ENCODE measurements around the gene ZNF316.

Gene ZNF316

GRCh38 chr7:6636741-6637543 lies at the start of gene ZNF316:
Gene ZNF316, plus strand, starts transcription at chr7:6637318. Its CDS starts 5,092 bp downstream, at chr7:6642410.
- peak; percentile 67 for DNase-seq

DNA sequence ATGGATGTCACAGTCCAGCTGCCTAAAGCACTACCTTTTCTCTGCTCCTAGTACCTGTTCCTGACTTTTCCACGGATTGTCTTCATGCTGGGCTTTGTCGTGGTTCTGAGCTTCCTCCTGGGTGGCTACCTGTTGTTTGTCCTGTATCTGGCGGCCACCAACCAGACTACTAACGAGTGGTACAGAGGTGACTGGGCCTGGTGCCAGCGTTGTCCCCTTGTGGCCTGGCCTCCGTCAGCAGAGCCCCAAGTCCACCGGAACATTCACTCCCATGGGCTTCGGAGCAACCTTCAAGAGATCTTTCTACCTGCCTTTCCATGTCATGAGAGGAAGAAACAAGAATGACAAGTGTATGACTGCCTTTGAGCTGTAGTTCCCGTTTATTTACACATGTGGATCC lies 48.6 kb upstream of the ZNF316 start:
- no peak for DNase-seq

GRCh38 chr7:6589151-6589828 lies 47.8 kb upstream of the ZNF316 start:
- no peak for DNase-seq

DNA sequence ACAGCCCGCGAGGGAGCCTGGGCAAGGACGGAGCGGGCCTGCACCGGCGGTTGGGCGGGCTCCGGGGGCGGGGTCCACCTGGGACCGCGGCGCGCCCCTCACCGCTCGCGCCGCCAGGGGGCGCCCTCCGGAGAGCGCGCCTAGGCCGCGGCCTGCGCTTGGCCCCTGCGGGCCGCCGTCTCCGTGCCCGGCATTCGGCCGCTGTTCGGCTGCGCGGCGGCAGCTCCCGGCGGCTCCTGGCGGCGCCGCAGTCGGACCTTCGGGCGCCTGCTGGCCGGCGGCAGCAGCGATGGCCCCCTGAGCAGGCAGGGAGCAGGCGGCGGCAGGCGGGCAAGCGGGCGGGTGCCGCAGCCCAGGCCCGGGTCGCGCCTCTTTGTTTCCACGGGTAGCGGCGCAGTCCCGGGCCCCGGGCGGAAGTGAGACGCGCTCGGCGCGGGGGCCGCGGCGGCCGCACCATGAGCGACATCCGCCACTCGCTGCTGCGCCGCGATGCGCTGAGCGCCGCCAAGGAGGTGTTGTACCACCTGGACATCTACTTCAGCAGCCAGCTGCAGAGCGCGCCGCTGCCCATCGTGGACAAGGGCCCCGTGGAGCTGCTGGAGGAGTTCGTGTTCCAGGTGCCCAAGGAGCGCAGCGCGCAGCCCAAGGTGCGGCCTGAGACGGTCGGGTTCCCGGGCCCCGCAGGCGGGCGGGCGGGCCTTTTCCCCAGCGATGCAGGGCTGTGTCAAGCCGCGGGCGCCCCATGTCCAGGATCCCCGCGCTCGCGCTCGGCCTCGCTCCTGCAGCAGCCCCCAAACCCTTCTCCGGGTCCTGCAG lies 47.1 kb upstream of the ZNF316 start, which contains the start of gene INTS15:
INTS15 (plus strand) TSS at position 193 of the 816 bp plus-strand sequence; CDS start at position 456, 263 bp downstream.
- DNase-seq: peak; percentile 85

DNA sequence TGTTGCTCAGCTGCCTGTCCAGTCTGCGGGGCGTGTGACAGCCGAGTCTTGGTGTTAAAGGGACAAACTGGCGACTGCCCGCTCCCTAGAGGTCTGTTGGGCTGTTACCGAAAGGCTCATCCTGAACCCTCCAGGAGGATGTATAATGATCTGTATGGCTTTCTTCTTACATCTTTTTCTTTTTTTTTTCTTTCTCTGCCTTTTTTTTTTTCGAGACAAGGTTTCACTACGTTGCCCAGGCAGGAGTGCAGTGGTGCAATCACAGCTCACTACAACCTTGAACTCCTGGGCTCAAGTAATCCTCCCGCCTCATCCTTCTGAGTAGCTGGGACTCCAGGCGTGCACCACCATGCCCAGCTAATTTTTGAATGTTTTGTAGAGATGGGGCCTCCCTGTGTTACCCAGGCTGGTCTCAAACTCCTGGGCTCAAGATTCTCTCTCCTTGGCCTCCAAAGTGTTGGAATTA lies 46.4 kb upstream of the ZNF316 start:
- DNase-seq: no peak

DNA sequence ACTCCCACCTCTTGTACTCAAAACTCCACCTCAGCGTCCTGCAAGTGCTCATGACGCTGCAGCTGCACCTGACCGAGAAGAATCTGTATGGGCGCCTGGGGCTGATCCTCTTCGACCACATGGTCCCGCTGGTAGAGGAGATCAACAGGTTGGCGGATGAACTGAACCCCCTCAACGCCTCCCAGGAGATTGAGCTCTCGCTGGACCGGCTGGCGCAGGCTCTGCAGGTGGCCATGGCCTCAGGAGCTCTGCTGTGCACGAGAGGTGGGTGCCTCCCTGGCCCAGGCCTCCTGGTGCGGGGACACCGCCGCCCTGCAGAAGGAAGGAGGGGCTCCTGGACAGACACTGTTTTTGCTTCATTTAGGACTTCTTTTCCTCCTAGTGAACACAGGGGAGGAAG lies 37.0 kb upstream of the ZNF316 start:
- DNase-seq: no peak

DNA sequence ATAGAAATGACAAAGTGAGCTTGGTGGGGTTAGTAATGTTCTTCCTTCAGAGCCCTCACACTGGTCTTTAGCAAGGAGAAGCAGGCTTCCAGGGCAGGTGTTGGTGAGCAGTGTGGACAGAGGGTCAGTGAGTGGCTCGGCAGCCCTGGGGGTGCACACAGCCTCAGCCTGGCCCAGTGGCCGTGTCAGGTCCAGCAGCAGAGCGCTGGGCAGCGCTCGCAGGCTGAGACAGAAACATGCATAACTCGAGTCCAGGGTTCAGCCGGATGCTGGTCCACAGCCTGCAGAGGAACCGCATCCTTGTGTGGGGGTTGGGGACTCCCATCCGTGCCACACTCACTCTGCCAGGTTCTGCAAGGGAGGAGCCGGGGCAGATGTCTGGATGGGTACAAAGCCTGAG lies 32.7 kb upstream of the ZNF316 start:
- no peak for DNase-seq

DNA sequence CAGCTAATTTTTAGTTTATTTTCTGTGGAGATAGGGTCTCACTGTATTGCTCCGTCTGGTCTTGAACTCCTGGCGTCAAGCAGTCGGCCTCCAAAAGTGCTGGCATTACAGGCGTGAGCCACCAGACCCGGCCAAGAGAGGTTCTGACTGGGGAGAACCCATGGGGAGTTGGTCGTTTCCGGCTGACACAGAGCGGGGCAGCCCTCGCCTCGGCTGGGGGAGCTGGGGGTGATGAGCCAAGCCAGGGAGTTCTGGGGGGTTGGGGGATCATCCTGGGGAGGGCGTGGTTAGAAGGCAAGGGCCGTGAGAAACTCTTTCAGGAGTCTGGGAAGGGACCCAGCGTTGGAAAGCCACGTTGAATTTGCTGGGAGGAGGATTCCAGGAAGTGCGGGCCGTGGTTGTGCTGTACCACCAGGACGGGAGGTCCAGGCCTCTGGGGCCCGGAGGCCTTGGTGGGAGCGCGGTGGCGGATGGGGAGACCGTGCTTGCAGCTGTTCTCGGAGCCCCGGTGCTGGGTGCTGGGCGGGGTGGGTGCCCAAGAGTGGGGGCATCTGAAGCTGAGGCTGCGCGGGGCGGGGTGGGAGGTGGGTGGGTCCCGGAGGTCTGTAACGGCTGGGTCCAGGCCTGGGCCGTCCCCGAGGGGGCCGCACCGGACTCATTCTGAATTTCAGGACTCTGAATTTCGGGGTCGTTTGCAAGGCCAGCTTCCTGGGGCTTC lies 30.1 kb upstream of the ZNF316 start:
- no peak for DNase-seq

DNA sequence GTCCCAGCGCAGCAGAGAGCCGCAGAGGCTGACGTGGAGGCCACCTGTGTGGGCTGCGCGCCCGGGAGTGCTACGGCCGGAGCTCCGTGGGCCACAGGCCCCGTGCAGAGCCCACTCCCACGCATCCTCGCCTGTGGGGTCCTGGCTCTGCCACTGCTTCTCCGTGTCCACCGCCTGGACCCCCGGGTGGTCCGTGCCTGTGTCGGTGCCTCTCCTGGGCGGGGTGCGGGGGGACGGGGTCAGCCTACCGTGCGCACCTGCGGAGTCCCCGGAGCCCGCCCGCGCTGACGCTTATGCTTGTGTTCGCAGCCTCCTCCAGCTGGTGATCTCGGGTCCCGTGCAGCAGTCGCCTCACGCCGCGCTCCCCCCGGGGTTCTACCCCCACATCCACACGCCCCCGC lies 29.5 kb upstream of the ZNF316 start:
- DNase-seq: no peak

GRCh38 chr7:6608081-6608480 lies 29.0 kb upstream of the ZNF316 start:
- no peak for DNase-seq

DNA sequence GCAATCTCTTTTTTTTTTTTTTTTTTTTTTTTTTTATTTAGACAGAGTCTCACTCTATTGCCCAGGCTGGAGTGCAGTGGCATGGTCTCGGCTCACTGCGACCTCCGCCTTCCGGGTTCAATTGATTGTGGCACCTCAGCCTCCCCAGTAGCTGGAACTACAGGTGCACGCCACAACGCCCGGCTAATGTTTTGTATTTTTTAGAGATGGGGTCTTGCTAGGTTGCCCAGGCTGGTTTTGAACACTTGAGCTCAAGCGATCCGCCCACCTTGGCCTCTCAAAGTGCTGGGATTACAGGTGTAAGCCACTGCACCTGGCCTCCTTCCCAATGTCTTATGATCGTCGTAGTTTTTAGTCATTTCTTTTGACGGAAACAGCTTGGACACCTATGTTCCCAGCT lies 28.3 kb upstream of the ZNF316 start:
- no peak for DNase-seq

DNA sequence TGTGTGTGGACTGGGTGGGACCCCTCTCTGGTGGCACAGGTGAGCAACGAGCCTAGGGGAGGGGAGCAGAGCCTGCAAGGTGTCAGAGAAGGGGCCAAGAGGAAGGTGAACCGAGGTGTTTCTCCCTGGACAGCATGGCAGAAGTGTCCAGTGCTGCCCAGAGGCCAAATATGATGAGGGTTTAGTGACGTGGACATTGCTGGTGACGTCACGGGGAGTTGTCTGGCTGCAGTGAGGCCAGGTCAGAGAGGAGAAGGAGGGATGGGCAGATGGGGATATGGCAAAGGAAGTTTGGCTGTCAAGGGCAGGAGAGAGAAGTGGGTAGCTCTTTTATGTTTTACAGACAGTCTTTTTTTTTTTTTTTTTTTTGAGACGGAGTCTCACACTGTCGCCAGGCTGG lies 24.3 kb upstream of the ZNF316 start:
- DNase-seq: no peak

GRCh38 chr7:6613706-6614105 lies 23.4 kb upstream of the ZNF316 start:
- DNase-seq: no peak

GRCh38 chr7:6614953-6615722 lies 22.0 kb upstream of the ZNF316 start, which contains the start of gene ZNF853:
Gene ZNF853, plus strand, starts transcription at chr7:6615610. Its CDS starts 565 bp downstream, at chr7:6616175.
- no peak for DNase-seq

DNA sequence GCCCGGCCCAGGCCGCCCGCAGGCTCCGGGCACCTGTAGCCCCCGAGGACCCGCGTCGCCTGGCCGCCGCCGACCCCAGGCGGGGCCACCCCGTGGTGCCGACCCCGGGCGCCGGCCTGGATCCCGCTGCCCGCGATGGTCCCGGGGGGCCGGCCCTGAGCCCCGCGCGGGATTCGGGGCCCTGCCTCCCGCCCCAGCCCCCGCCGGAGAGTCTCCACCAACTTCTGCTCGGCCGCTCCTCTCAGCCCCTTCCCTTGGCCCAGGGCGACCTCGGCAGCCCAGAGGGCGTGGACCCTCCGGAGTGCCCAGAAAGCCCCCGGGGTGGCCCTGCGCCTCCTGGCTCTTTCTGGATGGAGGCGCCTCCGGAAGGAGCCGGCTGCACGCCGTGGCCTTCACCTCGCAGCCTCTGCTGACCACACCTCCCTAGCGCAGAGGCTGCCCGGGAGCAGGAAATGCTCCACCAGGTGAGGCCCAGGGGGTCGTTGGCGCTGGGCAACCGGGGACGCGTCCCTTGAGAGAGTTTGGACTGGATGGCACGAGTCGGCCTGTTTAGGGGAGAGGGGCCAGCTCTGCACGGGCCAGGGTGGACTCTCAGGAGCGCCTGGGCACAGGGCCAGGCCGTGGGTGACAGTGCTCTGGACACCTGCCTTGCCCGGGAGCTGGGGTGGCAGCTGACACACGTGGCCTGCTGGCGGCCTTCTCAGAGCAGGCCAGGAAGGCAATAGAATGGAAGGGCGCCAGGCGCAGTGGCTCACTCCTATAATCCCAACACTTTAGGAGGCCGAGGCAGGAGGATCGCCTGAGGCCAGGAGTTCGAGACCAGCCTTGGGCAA lies 21.2 kb upstream of the ZNF316 start:
- DNase-seq: no peak

- DNase-seq: no peak
Measured at GRCh38 chr7:6616854-6617643, 20.1 kb upstream of the ZNF316 start.

GRCh38 chr7:6618621-6619020 lies 18.5 kb upstream of the ZNF316 start:
- DNase-seq: no peak

GRCh38 chr7:6619961-6620360 lies 17.2 kb upstream of the ZNF316 start:
- DNase-seq: no peak

GRCh38 chr7:6621195-6622133 lies 15.7 kb upstream of the ZNF316 start:
- DNase-seq: no peak
